Hematopoietic multipotent progenitor cell treated with erythropoietin and hydrocortisone succinate and interleukin-3 and kit ligand, for 6 days (in vitro differentiated cells): Measurements from ENCODE around the gene AKAP13.
"Not testable (repeated sequence)": the region's sequence is repeated elsewhere in the genome, so short reads cannot be mapped to it uniquely, and the experiment has no call there.

Source experiments
- DNase-seq: peaks from one replicate; pipeline ENCODE4 v3.0.0-alpha.2; 2015

Gene AKAP13

DNA sequence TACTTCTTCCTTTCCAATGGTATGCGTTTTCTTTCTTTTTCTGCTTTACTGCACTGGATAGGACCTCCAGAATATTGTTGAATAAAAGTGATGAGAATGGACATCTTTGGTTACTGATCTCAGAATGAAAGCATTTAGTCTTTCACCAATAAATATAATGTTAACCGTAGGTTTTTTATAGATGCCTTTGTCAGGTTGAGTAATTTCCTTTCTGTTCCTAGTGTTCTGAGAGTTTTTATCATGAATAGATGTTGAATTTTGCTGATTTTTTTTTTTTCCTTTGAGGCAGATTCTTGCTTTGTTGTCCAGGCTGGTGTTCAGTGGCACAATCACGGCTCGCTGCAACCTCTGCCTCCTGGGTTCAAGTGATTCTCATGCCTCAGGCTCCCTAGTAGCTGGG is 255.9 kb downstream of the AKAP13 start:
- no peak for DNase-seq

- no peak for DNase-seq
Observed at GRCh38 chr15:85639752-85640381, 259.5 kb downstream of the AKAP13 start.

- DNase-seq: no peak
Observed at GRCh38 chr15:85642065-85642692, 261.8 kb downstream of the AKAP13 start.

GRCh38 chr15:85642693-85643066 is 262.3 kb downstream of the AKAP13 start:
- DNase-seq: no peak

DNA sequence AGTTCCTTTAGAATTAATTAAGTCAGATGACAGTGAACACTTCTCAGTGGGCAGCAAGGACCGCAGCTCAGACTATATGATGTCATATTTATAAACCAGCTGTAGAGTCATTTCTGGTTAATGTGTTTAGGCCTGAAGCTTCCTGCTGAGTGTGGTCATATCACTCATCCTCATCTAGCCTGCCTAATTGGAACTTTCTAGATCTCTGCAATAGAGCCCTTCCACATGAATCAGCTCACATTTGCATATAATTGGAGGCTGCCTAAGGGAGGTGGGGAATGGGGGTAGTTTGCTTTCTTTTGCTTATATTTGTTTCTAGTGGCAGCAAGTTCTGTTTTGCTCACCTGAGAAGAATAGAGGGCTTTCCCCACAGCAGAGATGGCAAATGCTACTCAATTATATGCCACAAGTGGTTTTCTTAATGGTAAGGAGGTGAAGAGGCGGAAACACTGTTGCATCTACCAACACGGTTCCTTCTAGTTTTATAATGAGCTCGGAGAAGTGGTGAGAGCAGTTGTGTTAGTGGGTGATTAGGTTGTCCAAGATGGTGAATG is 266.2 kb downstream of the AKAP13 start:
- no peak for DNase-seq

DNA sequence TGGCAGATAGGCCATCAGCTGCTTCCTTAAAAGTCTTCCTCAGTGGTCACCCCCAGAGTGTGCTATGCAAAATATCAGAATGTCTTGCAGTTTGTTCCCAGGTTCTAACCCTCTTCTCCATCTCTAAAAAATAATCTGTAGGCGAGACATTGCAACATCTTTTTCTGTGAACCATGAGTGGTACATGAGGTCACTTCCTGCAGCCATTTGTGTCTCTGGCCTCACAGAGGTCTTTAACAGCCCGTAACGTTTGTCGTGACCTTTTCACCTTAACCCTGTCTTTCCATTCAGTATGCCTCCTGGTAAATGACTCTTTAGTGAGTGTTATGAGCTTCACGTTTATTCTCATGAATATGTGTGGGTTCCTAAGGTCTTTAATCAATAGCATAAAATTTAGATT is 269.0 kb downstream of the AKAP13 start:
- peak; percentile 64 for DNase-seq

DNA sequence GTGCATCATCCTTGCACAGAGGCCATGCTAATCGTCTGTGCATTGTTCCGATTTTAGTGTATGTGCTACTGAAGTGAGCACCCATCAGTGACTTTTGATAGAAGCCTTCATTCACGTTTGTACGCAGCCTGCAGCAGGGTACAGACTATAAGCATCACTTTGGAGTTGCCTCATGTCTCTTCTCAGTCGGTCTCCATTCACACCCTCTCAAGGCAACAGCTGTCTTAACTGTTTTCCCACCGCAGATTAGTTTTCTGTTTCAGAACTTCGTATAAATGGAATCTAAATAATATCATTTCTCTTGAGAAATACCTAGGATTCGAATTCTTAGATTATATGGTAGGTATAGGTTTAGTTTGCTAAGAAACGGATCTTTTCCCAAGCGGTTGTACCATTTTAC is 271.1 kb downstream of the AKAP13 start:
- DNase-seq: no peak

GRCh38 chr15:85652457-85652856 is 272.1 kb downstream of the AKAP13 start:
- DNase-seq: peak; percentile 22

- no peak for DNase-seq
Observed at GRCh38 chr15:85657132-85657531, 276.7 kb downstream of the AKAP13 start.

DNA sequence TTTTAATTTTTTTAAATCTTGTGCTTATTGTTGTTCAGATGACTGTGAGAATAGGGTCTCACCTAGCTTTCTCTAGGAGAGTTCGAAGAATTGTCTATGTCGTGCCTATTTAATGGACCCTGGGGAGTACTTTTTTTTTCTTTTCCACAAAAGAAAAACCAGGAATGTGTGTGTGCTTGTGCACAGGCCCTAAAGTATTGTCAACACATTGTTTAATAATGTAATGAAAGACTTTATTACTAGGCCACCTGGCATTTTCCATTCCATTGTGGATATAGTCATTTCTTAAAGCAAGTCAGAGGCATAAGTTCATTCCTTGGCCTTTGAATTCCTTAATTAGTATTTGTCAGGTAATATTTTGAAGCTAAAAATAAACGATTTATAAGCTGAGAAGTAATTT is 278.4 kb downstream of the AKAP13 start:
- DNase-seq: no peak

DNA sequence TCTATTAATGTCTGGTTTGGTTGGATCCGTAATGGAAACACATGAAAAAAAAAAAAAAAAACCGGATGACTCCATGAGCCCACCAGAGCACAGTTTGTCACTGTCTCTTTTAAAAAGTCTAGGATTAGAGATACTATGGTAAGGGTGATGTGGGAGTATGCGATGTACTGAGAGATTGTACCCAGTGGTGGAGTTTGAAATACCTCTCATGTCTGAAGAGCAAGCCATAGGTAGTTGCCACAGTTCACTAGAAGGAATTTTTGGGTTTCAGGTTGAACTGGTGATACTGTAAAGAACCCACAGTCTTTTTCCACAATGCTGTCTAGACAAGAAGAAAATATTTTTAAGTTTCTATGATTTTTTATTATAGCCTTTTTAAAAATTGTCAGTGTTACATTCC is 281.5 kb downstream of the AKAP13 start:
- no peak for DNase-seq

- DNase-seq: not testable (repeated sequence)
Observed at GRCh38 chr15:85665677-85666076, 285.3 kb downstream of the AKAP13 start.

- peak; percentile 55 for DNase-seq
Observed at GRCh38 chr15:85667491-85668424, 287.4 kb downstream of the AKAP13 start.

DNA sequence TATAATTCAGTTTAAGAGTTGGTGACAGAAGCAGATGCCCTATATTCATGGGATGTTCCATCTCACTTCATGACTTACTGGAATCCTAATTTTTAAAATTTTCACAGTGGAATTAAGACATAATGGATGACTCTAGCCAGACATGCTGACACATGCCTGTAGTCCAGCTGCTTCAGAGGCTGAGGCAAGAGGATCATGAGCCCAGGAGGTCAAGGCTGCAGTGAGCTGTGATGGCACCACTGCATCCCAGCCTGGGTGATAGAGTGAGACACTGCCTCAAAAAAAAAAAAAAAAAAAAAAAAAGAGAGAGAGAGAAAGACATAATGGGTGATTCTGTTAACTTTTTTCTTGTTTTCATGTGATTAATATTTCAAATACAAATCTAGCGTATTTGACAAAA is 290.8 kb downstream of the AKAP13 start:
- DNase-seq: no peak

- DNase-seq: no peak
Observed at GRCh38 chr15:85672332-85673084, 292.1 kb downstream of the AKAP13 start.

GRCh38 chr15:85673326-85673725 is 292.9 kb downstream of the AKAP13 start:
- DNase-seq: no peak

GRCh38 chr15:85676342-85677098 is 296.1 kb downstream of the AKAP13 start:
- no peak for DNase-seq

GRCh38 chr15:85679231-85679630 is 298.8 kb downstream of the AKAP13 start:
- DNase-seq: no peak

- DNase-seq: no peak
Observed at GRCh38 chr15:85681386-85681785, 301.0 kb downstream of the AKAP13 start.

DNA sequence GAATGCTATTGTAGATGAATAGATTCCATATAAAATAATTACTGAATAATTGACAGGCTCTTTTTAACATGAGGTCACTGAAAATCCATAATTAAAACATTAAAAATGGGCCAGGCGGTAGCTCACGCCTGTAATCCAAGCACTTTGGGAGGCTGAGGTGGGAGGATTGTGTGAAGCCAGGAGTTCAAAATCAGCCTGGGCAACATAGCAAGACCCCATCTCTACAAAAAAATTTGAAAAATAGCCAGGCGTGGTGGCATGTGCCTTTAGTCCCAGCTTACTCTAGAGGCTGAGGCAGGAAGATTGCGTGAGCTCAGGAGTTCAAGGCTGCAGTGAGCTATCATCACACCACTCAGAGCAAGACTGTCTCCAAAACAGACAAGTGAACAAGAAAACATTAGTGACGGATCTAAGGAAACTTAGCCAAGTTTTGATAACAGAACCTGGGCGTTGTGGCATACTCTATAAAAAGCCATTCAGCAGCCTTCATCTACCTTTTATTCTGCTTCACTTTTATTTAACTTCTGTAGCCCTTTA is 303.8 kb downstream of the AKAP13 start:
- no peak for DNase-seq

DNA sequence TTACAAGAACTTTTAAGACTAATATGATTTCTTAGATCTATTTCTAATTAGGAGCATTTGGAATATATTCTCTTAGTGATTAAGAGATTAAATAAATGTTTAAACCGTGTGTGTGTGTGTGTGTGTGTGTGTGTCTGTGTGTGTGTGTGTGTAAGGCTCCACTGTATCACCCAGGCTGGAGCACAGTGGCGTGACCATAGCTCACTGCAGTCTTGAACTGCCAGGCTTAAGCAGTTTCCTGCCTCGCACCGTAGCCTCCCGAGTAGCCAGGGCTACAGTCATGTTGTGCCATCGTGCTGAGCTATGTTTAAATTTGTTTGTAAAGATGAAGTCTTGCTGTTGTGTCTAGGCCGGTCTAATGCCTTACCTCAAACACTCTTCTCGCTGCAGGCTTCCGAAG is 305.0 kb downstream of the AKAP13 start:
- DNase-seq: no peak

- peak; percentile 59 for DNase-seq
Observed at GRCh38 chr15:85687329-85687728, 306.9 kb downstream of the AKAP13 start.
